Right cardiac atrium (tissue), 5 donors: ENCODE measurements around the gene MGMT. TPM values are rescaled to one million over a fixed set of nuclear protein-coding genes. Genes with fewer than 3 reads are reported as not detected.
A peak's percentile ranks its signal among the peaks of the same experiment; 100 is the strongest.

ENCODE experiments used
- ATAC-seq, 2 donors: fragments of 200-7000 bp; cut with Tn5 transposase; one replicate each; pipeline versions ENCODE4 v1.8.0 to v1.9.1; 2020; ENCODE audit warnings: moderate library complexity in 2 of 2, mild to moderate bottlenecking in 1 of 2
- DNase-seq, 3 donors: peaks; one replicate each; pipeline ENCODE4 v3.0.0-alpha.2; 2020
- H3K27ac ChIP-seq: one replicate; pipeline ENCODE4 v1.5.1; 2013; ENCODE audit warnings: mild to moderate bottlenecking, low read length, control low read depth, moderate library complexity
- H3K27me3 ChIP-seq: one replicate; pipeline ENCODE4 v1.6.1; 2013; ENCODE audit not compliant: control insufficient read depth, insufficient read depth
- H3K4me1 ChIP-seq: one replicate; pipeline ENCODE4 v1.6.1; 2013; ENCODE audit warnings: low read length; ENCODE audit not compliant: control insufficient read depth, insufficient read depth
- H3K4me3 ChIP-seq: one replicate; pipeline ENCODE4 v1.5.1; 2013; ENCODE audit warnings: low read length, control low read depth
- H3K9me3 ChIP-seq: one replicate; pipeline ENCODE4 v1.6.1; 2013; ENCODE audit warnings: low read length; ENCODE audit not compliant: control insufficient read depth
- WGBS: extraction: QIAGEN DNeasy Blood & Tissue Kit; methylation state at CpG from one replicate; pipeline ENCODE4 v1.1.7; 2013; 5-methylcytosine and 5-hydroxymethylcytosine counted together
- intact Hi-C, 4 donors: fragments of 100-400 bp; cut with DNase I; formaldehyde crosslinking; loops; one replicate each; pipeline versions ENCODE4 v1.11.0 to v1.14.0; 2022 to 2023
- polyA plus RNA-seq: library from polyadenylated mRNA; stranded (reverse); fragments of 200-250 nt; gene quantifications from one replicate; pipeline ENCODE4 v1.2.3, GENCODE V29; 2013
- total RNA-seq, 4 donors: library from RNA; stranded (reverse); fragmentation: NEBNext Ultra II Directional; extraction: Animal tissue kit (Norgen Biotek cat#: 25700); gene quantifications; one replicate each; pipeline ENCODE4 v1.2.1, GENCODE V29; 2021
- donor health status: healthy with polysubstance abuse.
- donor health status: DM: no; HTN: yes; CAD: no.
- donor health status: DM: no; HTN: no; CAD: no.
- donor health status: DM: no; HTN: yes; CAD: no; lungs with severe emphysema.
- donor health status: DM: yes; HTN: yes; CAD: no.

Gene MGMT
- total and polyA plus RNA-seq, 5 donors = 11.3 to 18.2 (median 13.6) TPM

GRCh38 chr10:129775681-129776080 lies 308.6 kb downstream of the MGMT start:
- Histone ChIP-seq H3K4me3 (no peak overlapping the region), H3K9me3 (no peaks in the 10 kb centered on the region), H3K27ac (no peak overlapping the region), H3K4me1 (no peaks in the 10 kb centered on the region), H3K27me3 (no peaks in the 10 kb centered on the region)
- intact Hi-C loops = no loop called here
- no peak for DNase-seq
- ATAC-seq = no peak
- WGBS = 83% methylated on average over 9 of the region's 9 CpGs

- no peak for ATAC-seq
- Histone ChIP-seq H3K9me3 (no peaks in the 10 kb centered on the region), H3K4me1 (no peaks in the 10 kb centered on the region), H3K27ac (no peak overlapping the region), H3K4me3 (no peak overlapping the region), H3K27me3 (no peaks in the 10 kb centered on the region)
- intact Hi-C loops = no loop called here
- WGBS = 94% methylated on average over 19 of the region's 19 CpGs
- no peak for DNase-seq
These were observed 310.6 kb downstream of the MGMT start for GRCh38 chr10:129777687-129778086.

- Histone ChIP-seq H3K27me3 (no peaks in the 10 kb centered on the region), H3K27ac (no peak overlapping the region), H3K9me3 (no peaks in the 10 kb centered on the region), H3K4me1 (no peaks in the 10 kb centered on the region), H3K4me3 (no peak overlapping the region)
- no peak for DNase-seq
- intact Hi-C loops = no loop called here
- ATAC-seq = no peak
- 97% methylated on average over 13 of the region's 13 CpGs for WGBS
These were observed 311.5 kb downstream of the MGMT start for GRCh38 chr10:129778571-129778970.

GRCh38 chr10:129779126-129780111 lies 312.4 kb downstream of the MGMT start:
- Histone ChIP-seq H3K4me3 (no peak overlapping the region), H3K27ac (no peak overlapping the region), H3K27me3 (no peaks in the 10 kb centered on the region), H3K4me1 (no peaks in the 10 kb centered on the region), H3K9me3 (no peaks in the 10 kb centered on the region)
- peak in 1 of 2 donors; percentile 37 for ATAC-seq
- intact Hi-C loops = no loop called here
- no peak for DNase-seq
- WGBS = 90% methylated on average over 35 of the region's 35 CpGs

- WGBS = 71% methylated on average over 6 of the region's 6 CpGs
- H3K9me3 ChIP-seq = no peaks in the 10 kb centered on the region
- no peaks in the 10 kb centered on the region for H3K27me3 ChIP-seq
- DNase-seq = no peak
- no peaks in the 10 kb centered on the region for H3K4me1 ChIP-seq
- no peak overlapping the region for H3K4me3 ChIP-seq
- intact Hi-C loops = no loop called here
- no peak for ATAC-seq
- H3K27ac ChIP-seq = no peak overlapping the region
These were observed 313.2 kb downstream of the MGMT start for GRCh38 chr10:129780198-129780597.

GRCh38 chr10:129780901-129781795 lies 314.1 kb downstream of the MGMT start:
- no peak for DNase-seq
- Histone ChIP-seq H3K27ac (no peak overlapping the region), H3K4me3 (no peak overlapping the region), H3K4me1 (no peaks in the 10 kb centered on the region), H3K27me3 (no peaks in the 10 kb centered on the region), H3K9me3 (no peaks in the 10 kb centered on the region)
- no peak for ATAC-seq
- intact Hi-C loops = no loop called here
- WGBS = 95% methylated on average over 20 of the region's 20 CpGs

- Histone ChIP-seq H3K4me1 (no peaks in the 10 kb centered on the region), H3K27ac (no peak overlapping the region), H3K4me3 (no peak overlapping the region), H3K27me3 (no peaks in the 10 kb centered on the region), H3K9me3 (no peaks in the 10 kb centered on the region)
- intact Hi-C loops = no loop called here
- 76% methylated on average over 6 of the region's 6 CpGs for WGBS
- DNase-seq (no peak), ATAC-seq (no peak)
These were observed 317.2 kb downstream of the MGMT start for GRCh38 chr10:129784291-129784690.

GRCh38 chr10:129784891-129785290 lies 317.9 kb downstream of the MGMT start:
- whole genome bisulfite sequencing = 63% methylated on average over 13 of the region's 13 CpGs
- no peaks in the 10 kb centered on the region for H3K27me3 ChIP-seq
- no peaks in the 10 kb centered on the region for H3K4me1 ChIP-seq
- H3K9me3 ChIP-seq = no peaks in the 10 kb centered on the region
- no peak overlapping the region for H3K4me3 ChIP-seq
- intact Hi-C loops = no loop called here
- DNase-seq (no peak), ATAC-seq (no peak)
- no peak overlapping the region for H3K27ac ChIP-seq

GRCh38 chr10:129785536-129785981 lies 318.5 kb downstream of the MGMT start:
- 88% methylated on average over 16 of the region's 16 CpGs for WGBS
- ATAC-seq (no peak), DNase-seq (no peak)
- no peaks in the 10 kb centered on the region for H3K9me3 ChIP-seq
- intact Hi-C loops = no loop called here
- no peaks in the 10 kb centered on the region for H3K4me1 ChIP-seq
- no peak overlapping the region for H3K4me3 ChIP-seq
- H3K27ac ChIP-seq = no peak overlapping the region
- H3K27me3 ChIP-seq = no peaks in the 10 kb centered on the region

GRCh38 chr10:129786216-129786615 lies 319.2 kb downstream of the MGMT start:
- H3K27ac ChIP-seq = no peak overlapping the region
- WGBS = 77% methylated on average over 10 of the region's 10 CpGs
- H3K4me3 ChIP-seq = no peak overlapping the region
- ATAC-seq = no peak
- intact Hi-C loops = no loop called here
- no peaks in the 10 kb centered on the region for H3K27me3 ChIP-seq
- no peak for DNase-seq
- H3K9me3 ChIP-seq = no peaks in the 10 kb centered on the region
- no peaks in the 10 kb centered on the region for H3K4me1 ChIP-seq

- Histone ChIP-seq H3K4me3 (no peak overlapping the region), H3K4me1 (no peaks in the 10 kb centered on the region), H3K27ac (no peak overlapping the region), H3K9me3 (no peaks in the 10 kb centered on the region), H3K27me3 (no peaks in the 10 kb centered on the region)
- 85% methylated on average over 5 of the region's 5 CpGs for WGBS
- intact Hi-C loops = no loop called here
- no peak for DNase-seq
- no peak for ATAC-seq
These were observed 320.5 kb downstream of the MGMT start for GRCh38 chr10:129787557-129787956.
